Nucleus accumbens (tissue), 56 donors: ENCODE data around the gene SLC38A9.
"Not testable (repeated sequence)": the region's sequence is repeated elsewhere in the genome, so short reads cannot be mapped to it uniquely, and the experiment has no call there.

Source experiments
- DNase-seq, 56 donors: peaks; one replicate each; lab custom pipeline; 2025; lab: John Stamatoyannopoulos, UW

Gene SLC38A9

DNA sequence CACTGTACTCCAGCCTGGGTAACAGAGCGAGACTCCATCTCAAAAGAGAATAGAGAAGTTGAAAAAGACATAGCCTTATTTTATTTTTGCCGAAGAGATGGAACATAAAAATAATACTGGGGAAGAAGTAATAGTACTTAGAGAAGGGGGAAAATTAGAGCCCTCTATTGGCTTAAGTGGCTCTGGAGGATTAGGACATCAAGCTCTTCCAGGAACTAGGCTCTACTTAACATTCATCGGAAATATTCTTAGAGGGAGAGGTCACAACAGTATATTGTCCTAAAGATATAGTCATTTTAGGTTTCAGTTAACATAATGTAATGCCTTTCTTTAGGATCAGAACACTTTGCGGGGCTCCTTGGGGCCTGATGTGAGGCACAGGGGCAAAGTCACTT lies 91.4 kb downstream of the SLC38A9 start:
- no peak for DNase-seq

DNA sequence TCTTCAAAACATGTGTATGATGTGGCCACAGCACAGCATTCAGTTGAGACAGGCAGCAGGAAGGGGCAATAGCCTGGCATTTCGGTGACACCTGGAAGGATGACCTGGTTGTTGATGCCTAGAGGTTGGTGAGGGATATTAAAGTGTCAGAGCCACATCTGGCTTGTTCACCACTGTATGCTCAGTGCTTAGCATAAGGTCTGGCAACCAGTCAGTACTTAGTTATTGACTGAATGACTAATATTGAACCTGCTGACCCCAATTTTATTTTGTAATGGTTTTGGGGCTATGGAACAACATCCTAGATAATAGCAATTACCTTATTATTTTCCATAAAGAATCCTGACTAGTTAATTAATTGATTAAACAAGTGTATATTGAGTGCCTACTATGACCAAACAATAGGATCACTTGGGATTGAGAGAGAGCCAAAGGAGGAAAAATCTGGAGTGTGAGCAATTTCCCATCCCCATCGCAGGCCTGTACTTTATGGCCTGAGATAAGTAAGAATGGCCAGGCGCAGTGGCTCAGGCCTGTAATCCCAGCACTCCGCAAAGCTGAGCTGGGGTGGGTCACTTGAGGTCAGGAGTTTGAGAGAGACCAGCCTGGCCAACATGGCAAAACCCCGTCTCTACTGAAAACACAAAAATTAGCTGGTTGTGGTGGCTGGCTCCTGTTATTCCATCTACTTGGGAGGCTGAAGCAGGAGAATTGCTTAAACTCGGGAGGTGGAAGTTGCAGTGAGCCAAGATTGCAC lies 91.9 kb downstream of the SLC38A9 start:
- no peak for DNase-seq

DNA sequence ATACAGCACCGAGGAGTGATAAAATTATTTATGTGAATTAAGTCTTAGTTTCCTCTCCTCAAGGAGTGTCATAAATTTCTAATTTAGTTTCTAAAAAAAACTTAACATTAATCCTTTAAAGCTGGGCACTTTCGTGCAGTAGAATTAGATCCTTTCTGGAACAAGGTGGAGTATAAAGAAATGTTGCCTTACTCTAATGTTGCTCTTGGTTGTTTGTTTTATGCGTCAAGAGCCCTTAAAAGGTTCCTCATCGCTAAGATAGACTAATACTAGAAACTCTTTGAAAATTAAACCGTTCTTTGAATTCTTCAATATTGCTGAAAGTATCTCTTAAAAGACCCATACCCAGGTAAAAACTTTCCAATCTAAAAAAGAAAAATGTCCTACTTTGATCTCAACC lies 93.8 kb downstream of the SLC38A9 start:
- DNase-seq: no peak

GRCh38 chr5:55613112-55613868 lies 98.8 kb downstream of the SLC38A9 start:
- no peak for DNase-seq

GRCh38 chr5:55610542-55610941 lies 101.6 kb downstream of the SLC38A9 start:
- no peak for DNase-seq

DNA sequence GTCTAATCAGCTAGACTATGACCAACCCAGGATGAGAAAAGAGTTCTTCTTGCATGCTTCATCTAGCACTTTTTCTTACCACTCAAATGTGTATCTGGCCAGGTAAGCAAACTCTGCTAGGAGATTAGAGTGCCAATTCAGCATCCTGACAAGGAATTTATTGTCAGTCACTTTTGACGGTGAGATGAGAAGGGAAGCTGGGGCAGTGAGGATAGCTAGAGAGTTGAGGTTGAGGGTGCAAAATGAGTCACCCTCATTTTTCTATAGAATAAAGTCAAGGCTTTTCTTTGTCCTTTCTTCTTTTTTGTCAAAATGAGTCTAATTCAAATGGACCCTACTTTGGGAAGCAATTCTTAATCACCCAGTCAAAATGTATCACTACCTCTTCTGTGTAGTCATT lies 102.7 kb downstream of the SLC38A9 start:
- no peak for DNase-seq

DNA sequence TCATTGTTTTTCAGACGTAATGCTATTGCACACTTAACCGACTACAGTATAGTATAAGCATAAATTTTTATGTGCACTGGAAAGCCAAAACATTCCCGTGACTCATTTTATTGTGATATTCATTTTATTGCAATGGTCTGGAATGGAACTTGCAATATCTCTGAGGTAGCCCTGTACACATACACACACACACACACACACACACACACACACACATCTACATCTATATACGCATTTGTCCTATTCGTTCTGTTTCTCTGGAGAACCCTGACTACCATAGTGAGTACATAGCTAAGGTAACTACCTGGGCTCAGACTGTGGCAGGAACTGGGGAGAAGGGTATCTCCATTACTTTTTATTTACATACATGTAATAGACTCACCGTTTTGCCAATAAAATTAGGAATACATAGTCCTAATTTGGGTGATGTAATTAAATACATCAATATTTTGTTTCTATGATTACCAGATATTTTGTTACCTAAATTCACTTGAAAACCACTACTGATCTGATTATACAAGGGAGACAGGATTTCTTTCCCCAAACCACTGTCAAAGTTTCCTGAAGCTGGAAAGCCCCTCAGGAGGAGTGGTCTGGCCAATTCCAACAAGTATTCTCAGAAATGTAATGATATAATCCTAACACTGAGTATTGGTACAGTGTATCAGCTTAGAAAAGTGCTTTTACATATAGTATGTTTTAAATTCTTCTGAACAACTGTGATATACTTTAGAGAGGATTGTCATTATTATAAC lies 103.4 kb downstream of the SLC38A9 start:
- no peak for DNase-seq

- DNase-seq: not testable (repeated sequence)
Measured at GRCh38 chr5:55607309-55607708, 104.8 kb downstream of the SLC38A9 start.

GRCh38 chr5:55604611-55605067 lies 107.5 kb downstream of the SLC38A9 start:
- no peak for DNase-seq

- peak in 42 of 56 donors; percentile 6 to 76 (median 40) for DNase-seq
Measured at GRCh38 chr5:55603922-55604321, 108.2 kb downstream of the SLC38A9 start.

DNA sequence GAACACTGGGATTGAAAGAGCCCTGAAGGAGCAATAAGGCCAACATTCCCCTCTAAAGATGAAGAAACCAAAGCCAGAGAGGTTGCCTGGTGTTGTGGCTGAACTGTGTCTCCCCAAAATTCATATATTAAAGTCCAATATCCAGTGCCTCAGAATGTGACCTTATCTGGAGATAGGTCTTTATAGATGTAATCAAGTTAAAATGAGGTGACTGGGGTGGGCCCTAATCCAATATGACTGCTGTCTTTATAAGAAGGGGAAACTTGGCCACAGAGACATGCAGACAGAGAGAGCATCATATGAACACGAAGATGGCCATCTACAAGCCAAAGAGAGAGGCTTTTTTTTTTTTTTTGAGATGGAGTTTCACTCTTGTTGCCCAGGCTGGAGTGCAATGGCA lies 110.5 kb downstream of the SLC38A9 start:
- no peak for DNase-seq

DNA sequence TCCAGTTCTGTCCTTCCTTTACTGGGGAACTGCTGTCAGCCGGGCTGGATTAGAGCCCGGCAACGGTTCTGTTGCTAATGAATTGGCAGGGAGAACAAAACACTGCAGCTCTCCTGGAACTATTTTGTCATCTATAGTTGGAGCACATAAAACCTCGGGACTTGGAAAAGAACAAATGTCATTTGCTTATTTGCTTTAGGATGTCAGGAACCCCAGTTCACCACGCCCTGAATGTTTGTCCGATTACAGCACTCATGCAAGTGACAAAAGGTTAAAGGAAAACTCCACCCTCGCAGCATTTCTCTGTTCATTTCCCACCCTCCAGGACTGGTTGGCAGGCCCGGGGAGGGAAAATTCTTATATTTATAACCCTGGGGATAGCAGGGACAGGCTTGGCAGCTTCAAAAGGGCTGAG lies 110.9 kb downstream of the SLC38A9 start:
- DNase-seq: peak in 54 of 56 donors; percentile 19 to 88 (median 59)

DNA sequence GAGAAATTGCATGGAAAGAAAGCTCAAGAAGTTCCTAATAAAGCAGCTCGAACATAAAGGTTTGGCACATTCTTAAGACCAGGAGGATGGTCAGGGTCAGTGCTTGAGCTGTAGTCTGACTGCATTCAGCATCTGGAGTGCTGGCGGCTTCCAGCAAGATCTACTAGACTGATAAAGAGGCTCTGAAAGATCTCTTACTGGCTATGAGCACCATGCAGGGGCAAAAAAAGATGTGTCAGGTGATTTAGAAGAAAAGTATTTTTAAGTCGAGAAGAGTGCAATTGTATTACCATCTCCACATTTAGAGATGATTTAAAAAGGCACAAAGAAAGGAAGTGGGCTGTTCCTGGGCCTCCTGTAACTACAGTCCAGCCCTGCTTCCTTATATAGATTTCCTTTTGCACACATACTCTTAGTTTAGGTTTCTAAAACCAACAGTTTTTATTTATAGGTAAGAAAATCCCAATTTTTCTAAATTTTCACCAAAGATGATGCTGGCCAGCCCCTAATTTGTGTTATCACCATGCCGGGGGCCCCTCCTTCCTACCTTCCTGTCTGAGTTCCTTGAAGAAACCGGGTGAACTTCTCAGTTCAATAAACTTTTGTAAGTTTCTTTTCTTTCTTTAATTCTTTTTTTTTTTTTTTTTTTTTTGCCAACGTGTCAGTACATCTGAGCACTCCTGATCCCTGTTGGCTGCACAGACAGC lies 111.5 kb downstream of the SLC38A9 start:
- peak in 2 of 56 donors; percentile 6 to 19 for DNase-seq

- DNase-seq: no peak
Measured at GRCh38 chr5:55600086-55600485, 112.0 kb downstream of the SLC38A9 start.

GRCh38 chr5:55599148-55600050 lies 112.7 kb downstream of the SLC38A9 start:
- DNase-seq: no peak

GRCh38 chr5:55597014-55597981 lies 114.8 kb downstream of the SLC38A9 start:
- DNase-seq: no peak

GRCh38 chr5:55594671-55595070 lies 117.5 kb downstream of the SLC38A9 start:
- no peak for DNase-seq

DNA sequence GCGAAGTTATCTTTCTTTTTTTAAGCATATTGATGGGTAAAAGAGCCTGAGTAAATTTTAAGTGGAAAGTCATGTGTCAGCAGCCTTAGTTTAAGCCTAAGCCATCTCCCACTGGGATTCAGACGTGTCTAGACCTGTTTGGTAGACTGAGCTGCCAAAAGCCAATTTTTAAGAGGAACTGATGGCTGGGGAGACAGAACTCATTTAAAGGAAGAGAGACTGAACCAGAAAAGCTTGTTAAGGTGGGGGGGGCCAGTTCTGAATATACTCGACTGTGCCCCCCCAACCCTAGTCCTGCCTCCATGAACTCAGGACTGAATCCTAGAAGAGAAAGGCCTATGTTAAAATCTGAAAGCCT lies 119.0 kb downstream of the SLC38A9 start:
- no peak for DNase-seq
